HT1080 (cell line): ENCODE results near the gene PRPF6. TPM values are rescaled to one million over a fixed set of nuclear protein-coding genes. Genes with fewer than 3 reads are reported as not detected.

Experiments used
- DNase-seq: peaks from one replicate; pipeline ENCODE4 v3.0.0-alpha.2; 2015; ENCODE audit warnings: low read depth
- polyA plus RNA-seq, 2 experiments: library from polyadenylated mRNA; depleted of rRNA; stranded (reverse); fragments of >200 nt; gene quantifications; 2 replicates each; pipeline ENCODE4 v1.2.3, GENCODE V29; 2015
- total RNA-seq: library from RNA; depleted of rRNA; stranded (reverse); fragments of >200 nt; shearing (Covaris generic); gene quantifications from 2 replicates; pipeline ENCODE4 v1.2.3, GENCODE V29; 2014; rRNA removed

Gene PRPF6
- total RNA-seq: 60.8 and 66.3 TPM in 2 replicates
- polyA plus RNA-seq (2015; cell fraction: cytosol; rRNA removed): 49.3 and 50.3 TPM in 2 replicates
- 82.2 and 90.5 TPM in 2 replicates for polyA plus RNA-seq (2015; cell fraction: nucleus; rRNA removed)

DNA sequence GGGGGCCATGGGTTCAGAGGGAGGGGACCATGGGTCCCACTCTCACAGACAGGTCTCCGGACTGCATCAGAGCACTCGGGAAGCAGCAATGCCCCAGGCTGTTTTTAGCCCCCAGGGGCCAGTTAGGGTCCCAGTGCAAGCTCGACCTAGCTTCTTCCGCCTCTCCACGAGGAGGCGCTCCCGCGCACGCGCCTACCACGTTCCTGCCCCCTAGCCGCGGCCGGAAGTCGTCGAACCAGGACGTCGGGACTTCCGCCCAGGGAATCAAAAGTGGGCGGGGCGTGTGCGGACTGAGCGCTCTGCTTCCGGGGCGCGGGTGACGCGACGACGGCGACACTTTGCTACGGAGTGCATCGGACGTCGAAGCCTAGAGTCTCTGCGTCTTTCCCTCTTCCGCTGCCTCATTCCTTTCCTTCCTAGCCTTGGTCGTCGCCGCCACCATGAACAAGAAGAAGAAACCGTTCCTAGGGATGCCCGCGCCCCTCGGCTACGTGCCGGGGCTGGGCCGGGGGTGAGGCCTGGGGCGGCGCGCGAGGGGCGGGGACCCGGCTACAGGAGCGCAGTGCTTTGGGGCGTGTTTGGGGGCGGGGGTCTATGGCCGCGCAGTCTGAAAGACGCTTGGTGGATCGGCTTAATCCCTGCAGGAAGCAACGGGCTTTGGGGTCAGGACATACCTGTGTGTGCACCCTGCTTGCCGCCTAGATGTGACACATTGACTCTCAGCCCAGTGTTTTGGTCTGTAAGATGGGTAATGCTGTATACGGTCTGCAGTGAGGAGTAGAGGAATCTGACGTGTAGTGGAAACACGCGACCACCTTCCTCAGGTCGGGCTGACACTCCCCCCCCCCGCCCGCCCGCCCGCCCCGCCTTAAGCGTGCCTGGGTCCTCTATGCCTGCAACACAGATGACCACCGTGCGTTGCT, at the start of gene PRPF6:
Gene PRPF6 (plus strand): TSS at position 327 of the 923 bp plus-strand sequence. CDS start 114 bp downstream, at position 441.
- DNase-seq: peak; percentile 89

DNA sequence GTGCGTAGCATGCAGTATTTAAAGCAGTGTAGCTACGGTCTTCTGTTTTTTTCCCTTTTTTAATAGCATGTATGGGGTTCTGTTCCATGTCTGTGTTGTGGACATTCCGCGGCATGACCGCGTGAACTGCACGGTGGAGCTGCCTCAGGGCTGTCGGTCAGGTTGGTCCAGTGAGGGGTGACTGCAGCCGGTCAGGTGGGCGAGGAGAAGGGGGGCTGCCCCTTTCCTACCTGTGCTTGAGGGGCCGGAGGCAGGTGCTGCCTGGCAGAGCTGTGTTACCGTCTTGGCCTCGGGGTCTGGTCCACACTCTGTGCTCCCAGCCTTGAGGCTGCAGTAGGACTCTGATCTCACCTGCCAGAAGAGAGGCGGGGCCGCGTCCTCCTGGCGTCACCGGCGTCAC, 49.2 kb upstream of the PRPF6 start:
- DNase-seq: no peak

GRCh38 chr20:63932606-63933160, 48.2 kb upstream of the PRPF6 start:
- DNase-seq: no peak

GRCh38 chr20:63933646-63934045, 47.3 kb upstream of the PRPF6 start:
- no peak for DNase-seq

DNA sequence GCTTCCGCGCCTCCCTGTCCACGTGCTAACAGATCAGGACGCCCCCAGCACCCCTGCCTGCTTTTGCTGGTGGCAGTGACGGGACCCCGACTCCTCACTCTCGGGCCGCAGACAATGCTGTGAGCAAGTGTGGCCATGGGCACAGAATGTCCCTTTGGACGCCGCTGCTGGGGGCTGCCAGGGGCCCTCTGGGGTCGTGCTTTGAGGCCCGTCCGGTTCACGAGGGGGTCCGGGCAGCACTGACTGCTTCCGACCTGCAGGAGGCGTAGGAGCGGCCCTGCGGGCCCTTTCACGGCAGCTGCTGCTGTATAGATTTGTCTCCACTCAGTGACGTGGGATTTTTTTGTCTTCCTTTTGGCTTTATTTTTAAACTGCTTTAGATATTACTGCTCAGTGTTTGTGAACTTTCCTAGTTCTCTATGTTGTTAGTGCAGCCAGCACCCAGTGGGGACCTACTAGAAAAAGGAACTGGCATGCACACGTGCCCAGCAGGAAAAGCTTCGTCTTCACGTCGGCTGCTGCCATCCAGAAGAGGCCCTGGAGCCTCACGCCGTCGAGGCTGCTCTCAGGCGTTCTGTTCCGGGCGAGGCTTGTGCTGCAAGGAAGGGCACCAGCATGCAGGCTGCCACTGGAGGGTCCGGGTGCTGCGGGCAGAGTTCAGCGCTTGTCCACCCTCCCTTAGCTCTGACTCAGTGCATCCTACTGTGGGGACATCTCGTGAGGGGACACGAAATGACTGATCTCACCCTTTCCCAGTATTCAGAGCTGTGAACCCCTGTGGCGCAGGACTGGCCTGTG, 46.5 kb upstream of the PRPF6 start:
- DNase-seq: no peak

GRCh38 chr20:63935447-63935846, 45.5 kb upstream of the PRPF6 start:
- no peak for DNase-seq

- no peak for DNase-seq
These were observed 43.3 kb upstream of the PRPF6 start for GRCh38 chr20:63937596-63937995.

DNA sequence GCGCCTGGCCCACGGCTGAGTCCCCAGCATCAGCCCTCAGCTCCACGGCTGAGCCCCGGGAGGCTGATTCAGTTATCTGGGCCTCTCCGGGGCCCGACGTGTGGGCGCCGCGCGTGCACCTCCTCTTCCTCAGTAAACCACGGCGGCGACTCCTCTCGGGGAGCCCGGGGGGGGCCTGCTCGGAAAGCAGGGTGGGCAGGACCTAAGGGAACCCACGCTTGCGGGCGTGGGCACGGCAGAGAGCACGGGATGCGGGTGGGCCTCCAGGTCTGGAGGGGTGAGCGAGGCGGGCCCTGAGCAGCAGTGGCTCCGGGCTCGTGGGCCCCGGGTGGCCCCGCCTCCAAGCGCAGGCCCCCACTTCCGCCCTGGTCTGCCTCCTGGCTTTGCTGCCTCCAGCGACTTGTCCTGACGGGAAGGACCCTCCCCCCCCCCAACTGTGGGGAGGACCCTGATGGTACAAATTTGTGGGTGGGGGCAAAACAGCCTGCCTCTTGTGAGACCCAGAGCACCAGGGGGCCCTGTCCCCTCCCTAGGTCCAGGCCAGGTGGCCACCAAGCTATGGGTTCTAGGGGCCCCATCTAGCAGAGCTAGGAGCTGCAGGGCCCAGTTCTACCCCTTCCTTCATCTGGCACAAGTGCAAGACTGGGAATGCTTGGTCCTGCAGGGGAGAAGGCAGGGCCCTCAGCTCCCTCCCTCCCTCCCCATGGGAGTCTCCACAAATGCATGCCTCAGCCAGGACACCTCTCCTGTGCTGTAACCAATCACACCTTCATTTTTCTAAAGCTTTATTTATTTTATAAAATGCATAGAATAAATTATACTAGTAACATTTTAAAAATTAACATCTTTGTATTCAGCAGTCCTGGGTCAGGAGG, 41.6 kb upstream of the PRPF6 start:
- no peak for DNase-seq

DNA sequence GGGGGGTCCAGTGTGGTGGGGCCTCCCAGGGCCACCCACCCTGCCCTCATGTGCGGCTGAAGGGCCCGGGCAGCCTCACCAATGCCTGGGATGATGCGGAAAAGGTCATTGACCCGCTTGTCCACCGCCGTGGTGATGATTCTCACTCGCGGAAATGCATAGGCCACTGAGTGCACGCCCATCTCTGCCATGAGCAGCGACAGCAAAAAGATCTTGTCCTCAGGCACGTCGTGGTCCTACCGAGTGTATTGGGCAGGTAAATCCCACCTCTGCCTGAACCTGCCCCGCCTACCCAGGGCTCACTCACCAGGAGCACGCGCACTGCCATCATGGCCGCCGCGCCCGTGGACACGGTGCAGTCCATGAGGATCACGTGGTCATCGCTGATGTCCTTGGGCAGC, 40.9 kb upstream of the PRPF6 start:
- DNase-seq: no peak

GRCh38 chr20:63940472-63941266, 40.3 kb upstream of the PRPF6 start:
- no peak for DNase-seq

- DNase-seq: no peak
These were observed 39.5 kb upstream of the PRPF6 start for GRCh38 chr20:63941282-63942081.

DNA sequence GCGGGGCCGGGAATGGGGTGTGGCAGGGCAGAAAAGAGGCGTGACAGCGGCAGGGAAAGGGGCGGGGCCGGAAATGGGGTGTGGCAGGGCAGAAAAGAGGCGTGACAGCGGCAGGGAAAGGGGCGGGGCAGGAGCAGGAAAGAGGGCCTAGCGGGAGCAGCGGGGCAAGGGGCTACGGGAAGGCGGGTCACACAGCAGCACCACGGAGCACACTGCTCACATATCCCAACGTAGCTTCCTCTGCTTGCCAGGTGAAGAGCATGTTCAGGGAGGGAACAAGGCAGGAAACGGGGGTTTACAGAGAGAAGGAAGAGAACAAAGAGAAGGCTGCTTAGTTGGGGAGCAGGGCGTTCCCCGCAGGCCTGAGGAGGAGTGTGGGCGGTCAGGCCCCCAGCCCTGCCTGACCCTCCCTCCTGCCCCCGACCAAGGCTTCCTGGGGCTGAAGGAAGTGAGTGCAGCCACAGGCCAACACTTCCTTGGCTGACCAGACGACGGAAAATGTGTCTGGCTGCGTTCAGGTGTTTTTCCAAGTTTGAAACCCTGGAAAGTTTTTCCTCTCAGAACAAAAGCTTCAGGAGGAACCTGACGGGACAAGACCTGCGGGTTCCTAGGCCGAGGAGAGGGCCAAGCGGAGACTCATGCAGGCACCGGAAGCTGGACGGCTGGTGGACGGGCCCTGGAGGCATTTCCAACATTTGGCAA, 38.5 kb upstream of the PRPF6 start:
- DNase-seq: peak; percentile 20

DNA sequence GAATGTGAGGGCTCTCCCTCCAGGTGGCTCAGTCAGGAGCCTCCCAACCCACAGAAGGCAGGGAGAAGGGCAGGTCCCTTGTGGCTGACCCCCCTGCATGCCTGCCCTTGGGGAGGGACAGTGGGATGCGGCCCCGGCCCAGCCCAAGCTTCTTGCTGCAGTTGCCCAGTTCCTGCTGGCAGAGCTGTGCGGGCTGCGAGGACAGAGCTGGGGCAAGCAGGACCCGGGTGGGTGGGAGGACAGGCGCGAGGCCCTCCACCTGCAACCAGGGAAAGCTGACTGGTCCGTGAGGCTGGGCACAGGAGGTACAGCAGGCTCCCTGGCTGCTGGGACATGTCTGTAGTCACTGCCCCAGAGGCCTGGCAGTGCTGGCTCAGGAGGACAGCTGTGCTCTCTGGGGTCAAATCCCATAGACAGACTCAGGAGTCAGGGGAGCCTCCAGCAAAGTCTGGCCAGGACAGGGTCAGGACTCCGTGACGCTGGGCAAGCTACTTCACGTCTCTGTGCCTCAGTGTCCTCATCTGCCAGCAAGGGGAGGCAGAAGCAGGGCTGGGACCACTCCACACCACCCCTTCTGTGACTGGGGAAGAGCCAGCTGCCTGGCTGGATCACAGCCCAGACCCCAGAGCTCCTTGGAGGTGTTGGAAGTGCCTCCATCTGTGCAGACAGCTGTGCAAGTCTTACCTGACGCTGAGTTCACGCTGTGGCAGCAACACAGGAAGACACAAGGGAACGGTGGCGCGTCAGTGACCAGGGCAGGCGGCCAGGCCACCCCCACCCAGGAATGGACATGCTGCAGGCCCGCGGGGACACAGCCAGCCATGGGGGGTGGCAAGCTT, 37.7 kb upstream of the PRPF6 start:
- DNase-seq: no peak

DNA sequence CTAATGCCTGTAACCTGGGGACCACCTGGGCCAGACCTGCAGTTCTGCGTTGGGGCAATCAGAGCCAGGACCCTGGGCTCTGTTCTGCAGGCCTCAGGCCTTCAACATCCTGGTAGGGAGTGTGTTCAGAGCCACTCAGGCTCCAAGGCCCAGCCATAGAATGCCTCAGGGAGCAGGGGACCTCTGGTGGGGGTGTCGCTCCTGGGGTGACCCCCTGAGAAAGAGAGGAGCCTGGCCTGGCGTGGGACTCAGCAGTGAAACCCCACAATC, 37.2 kb upstream of the PRPF6 start:
- DNase-seq: no peak

DNA sequence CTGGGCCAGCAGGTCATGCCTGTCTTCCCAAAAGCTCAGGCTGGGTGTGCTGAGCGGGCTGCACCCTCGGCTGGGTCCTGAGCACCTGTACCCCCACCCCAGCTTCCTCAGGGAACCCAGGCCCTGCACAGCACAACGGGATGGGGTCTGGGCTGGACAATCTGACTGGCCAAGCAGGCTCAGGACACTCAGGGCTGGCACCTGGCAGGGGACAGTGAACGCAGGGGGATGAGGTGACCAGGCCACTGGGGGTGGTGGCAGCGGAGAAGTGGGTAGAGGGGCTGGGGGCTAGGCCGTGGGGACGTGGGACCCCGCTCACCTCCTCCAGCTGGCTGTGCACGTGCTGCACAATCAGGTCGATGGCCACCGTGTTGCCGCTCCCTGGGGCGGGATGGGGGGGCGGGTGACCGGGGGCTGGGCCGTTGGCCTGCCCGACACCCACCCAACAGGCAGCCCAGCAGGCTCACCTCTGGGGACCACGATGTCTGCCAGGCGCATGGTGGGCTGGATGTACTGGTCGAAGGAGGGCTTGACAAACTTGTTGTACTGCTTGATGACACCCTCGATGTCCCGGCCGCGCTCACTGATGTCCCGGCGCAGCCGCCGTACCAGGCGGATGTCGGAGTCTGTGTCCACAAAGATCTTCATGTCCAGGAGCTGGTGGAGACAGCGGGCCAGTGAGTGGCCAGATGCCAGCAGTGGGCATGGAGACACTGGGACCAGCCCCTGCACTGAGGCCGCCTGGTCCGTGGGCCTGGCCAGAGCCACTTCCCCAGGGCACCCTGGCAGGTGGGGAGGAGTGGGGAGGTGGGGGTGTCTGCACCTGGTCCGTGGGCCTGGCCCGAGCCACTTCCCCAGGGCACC, 36.6 kb upstream of the PRPF6 start:
- no peak for DNase-seq

DNA sequence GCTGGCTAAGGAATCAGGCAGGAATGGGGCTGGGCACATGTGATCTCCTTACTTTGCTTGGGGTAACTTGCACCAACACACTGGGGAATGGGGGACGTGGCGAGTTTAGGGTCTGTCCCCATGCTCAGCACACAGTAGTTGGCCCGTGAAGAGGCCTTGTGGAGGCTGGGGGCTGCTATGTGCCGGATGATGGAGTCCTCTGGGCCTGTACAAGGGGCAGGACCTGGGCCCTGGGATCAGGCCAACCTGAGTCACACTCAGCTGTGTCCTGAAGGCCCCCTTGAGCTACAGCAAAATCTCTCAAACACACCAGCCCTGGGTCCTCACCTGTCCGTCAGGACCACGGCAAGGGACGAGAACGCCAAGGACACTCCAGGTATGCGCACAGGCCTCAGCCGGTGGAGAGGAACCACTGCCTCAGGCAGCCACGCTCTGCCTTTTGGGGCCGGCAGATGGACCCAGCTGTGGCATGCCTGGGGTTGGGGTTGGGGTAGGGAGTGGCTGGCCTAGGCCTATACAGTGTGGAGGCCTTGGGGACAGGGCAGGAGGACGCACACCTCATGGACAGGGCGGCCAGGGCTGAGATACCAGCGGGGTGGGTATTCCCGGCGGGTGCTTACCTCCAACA, 35.8 kb upstream of the PRPF6 start:
- DNase-seq: no peak
